ENCODE results near the gene MFGE8. TPM values are rescaled to one million over a fixed set of nuclear protein-coding genes. Genes with fewer than 3 reads are reported as not detected.
A peak's percentile ranks its signal among the peaks of the same experiment; 100 is the strongest.

Gene MFGE8
- total RNA-seq, 4 donors from 2014 or later: 239 to 437 (median 395) TPM

- DNase-seq (no peak), ATAC-seq (no peak)
- Histone ChIP-seq H3K4me3 (peak overlapping the region; percentile 70 to 92 (median 86)), H3K27me3 (no peaks in the 10 kb centered on the region), H3K9me3 (no peaks in the 10 kb centered on the region), H3K27ac (peak overlapping the region; percentile 92 to 99 (median 97)), H3K36me3 (peaks cover 0 to 71% of the 10 kb centered on the region in 2 donors), H3K4me1 (peaks cover 60 to 67% of the 10 kb centered on the region in 2 donors)
- intact Hi-C loops (cut with DNase I; ENCODE audit: low total_unique reads) (loop anchor here (5.0 kb wide), 1 partner anchor 423 kb away; the partner anchor contains the start of gene POLG), in situ Hi-C loops (cut with MboI; ENCODE audit: low sequenced_read_pairs in 4 of 4) (loop anchor here in 3 of 4 donors (10.0 to 25.0 kb wide), 3 partner anchors 106 to 256 kb away; no protein-coding TSS in a partner anchor)
- no peak for TF ChIP-seq POLR2A (IDR thresholded peaks at IDR 0.05)
- TF ChIP-seq, protein P1, sequence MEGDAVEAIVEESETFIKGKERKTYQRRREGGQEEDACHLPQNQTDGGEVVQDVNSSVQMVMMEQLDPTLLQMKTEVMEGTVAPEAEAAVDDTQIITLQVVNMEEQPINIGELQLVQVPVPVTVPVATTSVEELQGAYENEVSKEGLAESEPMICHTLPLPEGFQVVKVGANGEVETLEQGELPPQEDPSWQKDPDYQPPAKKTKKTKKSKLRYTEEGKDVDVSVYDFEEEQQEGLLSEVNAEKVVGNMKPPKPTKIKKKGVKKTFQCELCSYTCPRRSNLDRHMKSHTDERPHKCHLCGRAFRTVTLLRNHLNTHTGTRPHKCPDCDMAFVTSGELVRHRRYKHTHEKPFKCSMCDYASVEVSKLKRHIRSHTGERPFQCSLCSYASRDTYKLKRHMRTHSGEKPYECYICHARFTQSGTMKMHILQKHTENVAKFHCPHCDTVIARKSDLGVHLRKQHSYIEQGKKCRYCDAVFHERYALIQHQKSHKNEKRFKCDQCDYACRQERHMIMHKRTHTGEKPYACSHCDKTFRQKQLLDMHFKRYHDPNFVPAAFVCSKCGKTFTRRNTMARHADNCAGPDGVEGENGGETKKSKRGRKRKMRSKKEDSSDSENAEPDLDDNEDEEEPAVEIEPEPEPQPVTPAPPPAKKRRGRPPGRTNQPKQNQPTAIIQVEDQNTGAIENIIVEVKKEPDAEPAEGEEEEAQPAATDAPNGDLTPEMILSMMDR (IDR thresholded peaks at IDR 0.05 in 4 of 5, conservative IDR thresholded peaks at IDR 0.05 in 1 of 5): no peak
These were observed 4.2 kb downstream of the MFGE8 start for GRCh38 chr15:88908697-88909621.

DNA sequence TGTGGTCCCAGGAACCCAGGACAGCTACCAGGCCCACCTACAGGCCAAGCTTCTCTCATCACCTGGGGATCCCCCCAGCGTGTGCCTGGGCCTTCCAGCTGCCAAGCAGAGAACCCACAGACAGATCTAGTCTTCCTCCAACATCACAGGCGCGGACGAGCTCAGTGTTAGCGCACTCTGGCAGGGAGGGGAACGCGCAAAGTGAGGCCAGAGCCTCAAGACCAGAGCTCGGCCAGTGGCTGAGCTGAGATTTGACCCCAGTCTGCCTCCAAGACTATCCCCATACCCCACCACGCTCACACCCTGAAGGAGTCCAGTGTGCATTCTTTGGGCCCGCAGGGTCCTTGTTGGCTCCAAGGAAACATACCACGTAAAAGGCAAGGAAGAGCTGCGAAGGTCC, 5.1 kb downstream of the MFGE8 start:
- no peaks in the 10 kb centered on the region for H3K27me3 ChIP-seq
- ATAC-seq (no peak), DNase-seq (no peak)
- H3K4me3 ChIP-seq: peak overlapping the region; percentile 6 to 92 (median 76)
- intact Hi-C loops (cut with DNase I; ENCODE audit: low total_unique reads) (loop anchor here (5.0 kb wide), 1 partner anchor 424 kb away; the partner anchor contains the start of gene POLG), in situ Hi-C loops (cut with MboI; ENCODE audit: low sequenced_read_pairs in 4 of 4) (loop anchor here in 3 of 4 donors (10.0 to 25.0 kb wide), 3 partner anchors 107 to 257 kb away; no protein-coding TSS in a partner anchor)
- H3K27ac ChIP-seq: peak overlapping the region; percentile 92 to 99 (median 97)
- TF ChIP-seq POLR2A (IDR thresholded peaks at IDR 0.05): no peak
- TF ChIP-seq, protein P1 (IDR thresholded peaks at IDR 0.05 in 4 of 5, conservative IDR thresholded peaks at IDR 0.05 in 1 of 5): no peak
- no peaks in the 10 kb centered on the region for H3K9me3 ChIP-seq
- peaks cover 0 to 80% of the 10 kb centered on the region in 2 donors for H3K36me3 ChIP-seq
- H3K4me1 ChIP-seq: peaks cover 60 to 63% of the 10 kb centered on the region in 2 donors

DNA sequence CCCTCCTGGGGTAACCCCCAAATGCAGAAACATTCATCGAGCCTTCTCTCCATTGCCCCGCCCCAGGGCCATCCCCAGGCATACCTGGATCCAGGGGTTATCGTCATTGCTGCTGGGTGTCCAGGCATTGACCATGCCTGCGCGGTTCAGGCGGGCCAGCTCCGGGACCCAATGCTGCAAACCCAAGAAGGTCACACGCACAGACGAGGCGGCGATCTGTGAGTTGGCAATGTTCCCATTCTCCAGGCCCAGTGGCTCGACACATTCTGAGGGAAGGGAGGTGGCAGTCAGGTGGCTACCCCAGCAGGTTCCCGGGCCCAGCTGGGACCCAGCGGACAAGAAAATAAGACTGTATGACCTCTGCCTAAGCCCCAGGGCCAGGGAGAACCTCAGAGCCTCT, 6.1 kb downstream of the MFGE8 start:
- TF ChIP-seq, protein P1 (IDR thresholded peaks at IDR 0.05 in 4 of 5, conservative IDR thresholded peaks at IDR 0.05 in 1 of 5): no peak
- TF ChIP-seq POLR2A (IDR thresholded peaks at IDR 0.05): no peak
- H3K27ac ChIP-seq: peak overlapping the region; percentile 92 to 99 (median 97)
- peak overlapping the region in 1 of 4 donors; percentile 6 for H3K4me3 ChIP-seq
- peaks cover 0 to 90% of the 10 kb centered on the region in 2 donors for H3K36me3 ChIP-seq
- peaks cover 60 to 63% of the 10 kb centered on the region in 2 donors for H3K4me1 ChIP-seq
- no peaks in the 10 kb centered on the region for H3K9me3 ChIP-seq
- intact Hi-C loops (cut with DNase I; ENCODE audit: low total_unique reads) (loop anchor here (5.0 kb wide), 1 partner anchor 425 kb away; the partner anchor contains the start of gene POLG), in situ Hi-C loops (cut with MboI; ENCODE audit: low sequenced_read_pairs in 4 of 4) (loop anchor here in 3 of 4 donors (10.0 to 25.0 kb wide), 3 partner anchors 108 to 258 kb away; no protein-coding TSS in a partner anchor)
- DNase-seq (no peak), ATAC-seq (no peak)
- no peaks in the 10 kb centered on the region for H3K27me3 ChIP-seq

DNA sequence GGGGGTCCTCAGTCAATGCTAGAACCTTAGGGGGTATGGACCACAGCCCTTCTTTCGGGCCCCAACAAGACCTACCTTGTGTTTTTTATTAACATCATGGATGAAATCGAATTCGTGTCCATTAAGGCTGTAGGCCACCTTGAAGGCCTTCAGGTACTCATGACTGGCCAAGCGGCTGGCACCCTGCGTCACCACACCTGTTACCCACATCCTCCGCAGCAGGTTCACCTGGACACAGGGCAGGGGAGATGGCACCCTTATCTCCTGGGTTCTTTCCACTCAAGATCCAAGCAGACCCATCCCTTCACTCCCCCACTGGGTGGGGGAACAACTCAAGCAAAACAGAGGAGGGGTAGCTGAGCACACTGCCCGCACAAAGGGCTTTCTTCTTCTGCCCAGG, 6.6 kb downstream of the MFGE8 start:
- ATAC-seq: no peak
- Histone ChIP-seq H3K9me3 (no peaks in the 10 kb centered on the region), H3K36me3 (peaks cover 0 to 95% of the 10 kb centered on the region in 2 donors), H3K27me3 (no peaks in the 10 kb centered on the region), H3K27ac (peak overlapping the region; percentile 92 to 99 (median 97)), H3K4me3 (no peak overlapping the region), H3K4me1 (peaks cover 63 to 64% of the 10 kb centered on the region in 2 donors)
- in situ Hi-C loops (cut with MboI; ENCODE audit: low sequenced_read_pairs in 4 of 4): loop anchor here in 3 of 4 donors (10.0 to 25.0 kb wide), 3 partner anchors 108 to 258 kb away; no protein-coding TSS in a partner anchor
- no peak for DNase-seq
- intact Hi-C loops (cut with DNase I; ENCODE audit: low total_unique reads): loop anchor here (5.0 kb wide), 1 partner anchor 426 kb away; the partner anchor contains the start of gene POLG
- no peak for TF ChIP-seq POLR2A (IDR thresholded peaks at IDR 0.05)
